Measurements from ENCODE around the gene GOSR2. TPM values are rescaled to one million over a fixed set of nuclear protein-coding genes. Genes with fewer than 3 reads are reported as not detected.

The GOSR2 gene
- total and polyA plus RNA-seq, 2 experiments from 2014 or later: 48.1 to 61.4 TPM

DNA sequence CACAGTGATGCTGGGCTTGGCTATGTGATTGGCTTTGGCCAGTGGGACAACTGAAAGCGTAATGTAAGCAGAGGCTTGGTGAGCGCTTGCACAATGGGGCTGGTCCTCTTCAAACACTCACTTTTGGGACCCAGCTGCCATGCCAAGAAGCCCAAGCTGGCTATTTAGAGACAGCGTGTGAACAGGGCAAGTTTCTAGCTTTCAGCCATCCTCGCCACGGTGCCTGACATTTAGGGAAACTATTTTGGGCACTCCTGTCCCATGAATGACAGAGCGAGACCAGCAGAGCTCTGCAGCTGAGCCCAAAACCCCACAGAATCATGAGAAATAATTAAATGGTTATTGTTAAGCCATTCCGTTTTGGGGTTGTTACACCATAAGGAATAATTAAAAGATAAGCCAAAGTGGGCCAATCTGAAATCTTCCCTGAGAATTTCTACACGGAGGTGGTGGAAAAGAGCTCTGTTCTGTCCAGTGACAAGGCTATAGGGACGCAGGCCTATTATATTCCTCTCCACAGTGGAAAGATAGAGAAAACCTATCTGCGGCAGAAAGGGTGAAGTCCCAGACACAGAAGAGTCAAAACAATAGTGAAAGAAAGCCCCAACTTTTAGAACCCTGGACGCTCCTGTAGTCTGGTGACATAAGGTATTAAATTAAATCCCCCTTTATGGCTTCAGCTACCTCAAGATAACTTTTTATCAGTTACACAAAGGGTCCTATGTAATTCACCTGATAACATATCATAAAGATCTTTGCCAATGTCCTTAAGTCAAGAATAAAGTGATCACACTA is 66.9 kb downstream of the GOSR2 start:
- H3K9me3 ChIP-seq (ENCODE audit: low read depth): no peaks in the 10 kb centered on the region
- no peaks in the 10 kb centered on the region for H3K9me2 ChIP-seq (ENCODE audit: insufficient read depth)
- H4K20me1 ChIP-seq (ENCODE audit: insufficient read depth): no peaks in the 10 kb centered on the region
- no peak overlapping the region for H3K9ac ChIP-seq
- no peaks in the 10 kb centered on the region for H3K79me2 ChIP-seq (ENCODE audit: insufficient read depth)
- H3K4me3 ChIP-seq: no peak overlapping the region
- H3K27me3 ChIP-seq (replicated peaks; ENCODE audit: insufficient read depth): peaks cover 6% of the 10 kb centered on the region; the same call in 1 of the 2 replicates
- H3K4me2 ChIP-seq (ENCODE audit: unreplicated experiment): no peak overlapping the region
- in situ Hi-C loops (cut with MboI): no loop called here
- no peak for TF ChIP-seq EZH2phosphoT487 (IDR thresholded peaks at IDR 0.05; ENCODE audit: insufficient read depth, low read depth)
- no peak for TF ChIP-seq EZH2 (IDR thresholded peaks at IDR 0.05; ENCODE audit: insufficient read depth, poor library complexity, severe bottlenecking)
- H3K27ac ChIP-seq: no peak overlapping the region
- H3K36me3 ChIP-seq (ENCODE audit: low read depth): no peaks in the 10 kb centered on the region
- H3F3A ChIP-seq (ENCODE audit: insufficient read depth): no peaks in the 10 kb centered on the region
- H3K4me1 ChIP-seq (ENCODE audit: insufficient read depth): no peaks in the 10 kb centered on the region
- H2AFZ ChIP-seq: no peak overlapping the region
- no peak for DNase-seq
- 47 to 48% methylated on average over 11 of the region's 11 CpGs for WGBS, 2 experiments (ENCODE audit: low coverage in 1 of 2, low lambda C conversion rate in 2 of 2, missing lambda C conversion rate in 2 of 2)

GRCh38 chr17:46991617-46992016 is 68.7 kb downstream of the GOSR2 start:
- Histone ChIP-seq H3K4me1 (ENCODE audit: insufficient read depth) (peaks cover 7% of the 10 kb centered on the region; the same call in 1 of the 2 replicates), H3F3A (ENCODE audit: insufficient read depth) (no peaks in the 10 kb centered on the region), H3K27me3 (replicated peaks; ENCODE audit: insufficient read depth) (peaks cover 6% of the 10 kb centered on the region; the same call in 1 of the 2 replicates), H3K79me2 (ENCODE audit: insufficient read depth) (no peaks in the 10 kb centered on the region), H3K4me2 (ENCODE audit: unreplicated experiment) (no peak overlapping the region), H3K36me3 (ENCODE audit: low read depth) (no peaks in the 10 kb centered on the region), H2AFZ (no peak overlapping the region), H3K9ac (no peak overlapping the region), H3K4me3 (no peak overlapping the region), H3K27ac (no peak overlapping the region), H3K9me3 (ENCODE audit: low read depth) (no peaks in the 10 kb centered on the region), H4K20me1 (ENCODE audit: insufficient read depth) (no peaks in the 10 kb centered on the region), H3K9me2 (ENCODE audit: insufficient read depth) (no peaks in the 10 kb centered on the region)
- in situ Hi-C loops (cut with MboI): no loop called here
- no peak for DNase-seq
- WGBS, 2 experiments (ENCODE audit: low coverage in 1 of 2, low lambda C conversion rate in 2 of 2, missing lambda C conversion rate in 2 of 2): 40 to 48% methylated on average over 1 of the region's 1 CpG
- TF ChIP-seq EZH2 (IDR thresholded peaks at IDR 0.05; ENCODE audit: insufficient read depth, poor library complexity, severe bottlenecking) (no peak), EZH2phosphoT487 (IDR thresholded peaks at IDR 0.05; ENCODE audit: insufficient read depth, low read depth) (no peak)

Small RNA genes lying within 50 kb of the gene (microRNA-seq; reads per million reads assigned to microRNA genes)
- gene MIR5089 (ENCODE audit: borderline number of aligned reads): not detected

Small RNA genes lying within 50 kb of the gene (small RNA-seq; reads per million reads assigned to genes)
- gene MIR5089 (ENCODE audit: low read depth, low replicate concordance): not detected
- gene RNU6ATAC3P (ENCODE audit: low read depth, low replicate concordance): not detected

Other genes with a start within 250 kb of the GOSR2 start
- gene WNT3, start 104.5 kb upstream of the GOSR2 start, total RNA-seq (2014; rRNA removed; shearing (Covaris generic)): 1.5 and 3.0 TPM in 2 replicates
- gene WNT3, start 104.5 kb upstream of the GOSR2 start, polyA plus RNA-seq (2016; fragmentation: Nextera tagmentation; extraction: Ambion mirVana): 1.7 and 2.1 TPM in 2 replicates
- not detected in 2 replicates for gene WNT9B, start 71.6 kb upstream of the GOSR2 start, total RNA-seq (2014; rRNA removed; shearing (Covaris generic))
- not detected in 2 replicates for gene WNT9B, start 71.6 kb upstream of the GOSR2 start, polyA plus RNA-seq (2016; fragmentation: Nextera tagmentation; extraction: Ambion mirVana)
- gene RPRML, start 56.1 kb downstream of the GOSR2 start, total RNA-seq (2014; rRNA removed; shearing (Covaris generic)): not detected in 2 replicates
- gene RPRML, start 56.1 kb downstream of the GOSR2 start, polyA plus RNA-seq (2016; fragmentation: Nextera tagmentation; extraction: Ambion mirVana): not detected in 2 replicates

Measured in GM23248 (cell line).